Pancreas (tissue), 10 donors: ENCODE measurements around the gene NPAS2. TPM values are rescaled to one million over a fixed set of nuclear protein-coding genes. Genes with fewer than 3 reads are reported as not detected.
A peak's percentile ranks its signal among the peaks of the same experiment; 100 is the strongest.

Source experiments
- ATAC-seq, 4 donors: fragments of 200-7000 bp; cut with Tn5 transposase; one replicate each; pipeline versions ENCODE4 v1.8.0 to v1.9.1; 2020; ENCODE audit warnings: mild to moderate bottlenecking in 4 of 4, moderate library complexity in 4 of 4
- DNase-seq, 6 donors: peaks; one replicate each; pipeline ENCODE4 v3.0.0-alpha.2; 2020
- FAIRE-seq: peaks from 2 replicates; lab custom pipeline; 2012; peaks lifted over from hg19 to GRCh38; lab: Jason Lieb, UNC
- H3K27ac ChIP-seq, 4 donors: fragments of 200-600 bp; sonication (generic); 1 replicate in 3 of 4; 2 replicates in 1 of 4; pipeline versions ENCODE4 v1.5.0 to v1.8.0; 2020
- H3K27me3 ChIP-seq, 4 donors: fragments of 200-600 bp; one replicate each; pipeline ENCODE4 v1.8.0; 2021
- H3K36me3 ChIP-seq, 3 donors: fragments of 200-600 bp; sonication (generic) in 1 of 3; one replicate each; pipeline versions ENCODE4 v1.5.0 to v1.8.0; 2020 to 2021
- H3K4me1 ChIP-seq, 3 donors: fragments of 200-600 bp; one replicate each; pipeline ENCODE4 v1.8.0; 2021
- H3K4me3 ChIP-seq, 4 donors: fragments of 200-600 bp; sonication (generic) in 2 of 4; one replicate each; pipeline versions ENCODE4 v1.5.0 to v1.8.0; 2020 to 2021
- H3K9me3 ChIP-seq, 4 donors: fragments of 200-600 bp; one replicate each; pipeline ENCODE4 v1.8.0; 2021
- WGBS, 2 donors: extraction: QIAGEN DNeasy Blood & Tissue Kit; methylation state at CpG; one replicate each; pipeline ENCODE4 v1.1.7; 2013; 5-methylcytosine and 5-hydroxymethylcytosine counted together
- intact Hi-C, 3 donors: fragments of 100-400 bp; cut with DNase I; formaldehyde crosslinking; loops; one replicate each; pipeline versions ENCODE4 v1.11.1 to v1.14.2; 2022
- polyA plus RNA-seq, 2 donors: library from polyadenylated mRNA; stranded (reverse); fragments of 200-250 nt; gene quantifications; one replicate each; pipeline ENCODE4 v1.2.3, GENCODE V29; 2013
- total RNA-seq, 6 donors: library from RNA; stranded (reverse); fragmentation: NEBNext Ultra II Directional in 4 of 6; extraction: Animal tissue kit (Norgen Biotek cat#: 25700) in 4 of 6; gene quantifications; one replicate each; pipeline versions ENCODE4 v1.2.1 to v1.2.4, GENCODE V29; 2021 to 2023
- TF ChIP-seq, protein P1 (sequence below), 4 donors: fragments of 200-600 bp; sonication (generic) in 3 of 4; IDR thresholded peaks; one replicate each; pipeline versions ENCODE4 v1.5.0 to v1.8.0; 2021; ENCODE audit warnings: antibody characterized with exemption in 4 of 4
- donor health status: healthy with polysubstance abuse.
- donor health status: DM: no; HTN: no; CAD: no; lungs with moderate emphysema.
- donor health status: DM: no; HTN: no; CAD: no.
- donor health status: control.
- donor health status: control.
- donor health status: Bipolar disorder and iron deficiency.
- donor health status: DM: yes; HTN: yes; CAD: no.
- donor health status: DM: no; HTN: no; CAD: no.
- donor health status: DM: no; HTN: no; CAD: no.
- donor health status: DM: yes; HTN: yes; CAD: no.

Gene NPAS2
- total and polyA plus RNA-seq, 8 donors = 20.6 to 46.3 (median 32.7) TPM

DNA sequence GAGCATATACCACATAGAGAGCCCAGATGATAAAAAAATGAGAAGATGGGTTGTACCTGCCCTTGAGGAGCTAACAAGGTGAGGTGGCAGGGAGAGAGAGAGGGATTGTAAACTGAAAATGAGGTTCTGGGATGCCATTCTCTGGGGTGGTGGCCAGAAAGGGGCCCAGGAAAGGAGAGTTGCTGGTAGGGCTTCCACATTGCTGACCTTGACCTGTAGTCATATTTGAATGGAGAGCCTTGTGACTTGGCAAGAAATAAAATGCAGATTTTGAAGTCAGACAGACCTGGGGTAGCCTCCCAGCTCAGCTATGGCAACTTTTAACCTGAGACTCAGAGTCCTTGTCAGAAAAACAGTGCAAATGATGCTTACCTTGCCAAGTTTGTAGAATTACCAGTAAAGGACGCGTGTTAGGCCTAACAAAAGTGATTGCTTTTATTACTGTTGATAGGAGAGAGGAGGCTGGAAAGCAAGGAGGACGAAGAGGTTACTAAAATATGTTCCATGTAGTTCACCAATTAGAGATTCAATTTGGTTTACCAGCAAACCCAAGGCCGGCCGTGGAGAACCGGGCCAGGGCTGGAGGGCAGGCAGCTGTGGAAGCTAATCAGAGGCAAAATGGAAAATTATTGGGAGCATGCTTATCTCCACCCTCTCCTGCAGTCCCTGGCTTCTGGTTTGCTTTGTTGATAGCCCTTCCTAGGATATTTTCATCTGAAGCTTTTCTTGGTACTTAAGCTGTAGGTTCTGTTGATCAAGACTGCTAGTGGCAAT, 3.9 kb downstream of the NPAS2 start:
- DNase-seq (peak in 1 of 6 donors; percentile 28), ATAC-seq (no peak), FAIRE-seq (no peak)
- intact Hi-C loops = no loop called here
- WGBS, 2 donors = 19 to 21% methylated on average over 6 of the region's 6 CpGs
- H3K4me1 ChIP-seq = peaks cover 29 to 56% (median 35%) of the 10 kb centered on the region in 3 donors
- H3K4me3 ChIP-seq = no peak overlapping the region
- no peaks in the 10 kb centered on the region for H3K36me3 ChIP-seq
- no peaks in the 10 kb centered on the region for H3K9me3 ChIP-seq
- peak overlapping the region in 3 of 4 donors; percentile 49 to 83 (median 63) for H3K27ac ChIP-seq
- TF ChIP-seq, protein P1, sequence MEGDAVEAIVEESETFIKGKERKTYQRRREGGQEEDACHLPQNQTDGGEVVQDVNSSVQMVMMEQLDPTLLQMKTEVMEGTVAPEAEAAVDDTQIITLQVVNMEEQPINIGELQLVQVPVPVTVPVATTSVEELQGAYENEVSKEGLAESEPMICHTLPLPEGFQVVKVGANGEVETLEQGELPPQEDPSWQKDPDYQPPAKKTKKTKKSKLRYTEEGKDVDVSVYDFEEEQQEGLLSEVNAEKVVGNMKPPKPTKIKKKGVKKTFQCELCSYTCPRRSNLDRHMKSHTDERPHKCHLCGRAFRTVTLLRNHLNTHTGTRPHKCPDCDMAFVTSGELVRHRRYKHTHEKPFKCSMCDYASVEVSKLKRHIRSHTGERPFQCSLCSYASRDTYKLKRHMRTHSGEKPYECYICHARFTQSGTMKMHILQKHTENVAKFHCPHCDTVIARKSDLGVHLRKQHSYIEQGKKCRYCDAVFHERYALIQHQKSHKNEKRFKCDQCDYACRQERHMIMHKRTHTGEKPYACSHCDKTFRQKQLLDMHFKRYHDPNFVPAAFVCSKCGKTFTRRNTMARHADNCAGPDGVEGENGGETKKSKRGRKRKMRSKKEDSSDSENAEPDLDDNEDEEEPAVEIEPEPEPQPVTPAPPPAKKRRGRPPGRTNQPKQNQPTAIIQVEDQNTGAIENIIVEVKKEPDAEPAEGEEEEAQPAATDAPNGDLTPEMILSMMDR (IDR thresholded peaks at IDR 0.05) = no peak
- H3K27me3 ChIP-seq = no peaks in the 10 kb centered on the region

- no peak for DNase-seq
- intact Hi-C loops = no loop called here
- ATAC-seq = no peak
- Histone ChIP-seq H3K36me3 (no peaks in the 10 kb centered on the region), H3K27me3 (no peaks in the 10 kb centered on the region), H3K4me1 (peaks cover 29 to 56% (median 35%) of the 10 kb centered on the region in 3 donors), H3K27ac (peak overlapping the region in 2 of 4 donors; percentile 83 to 84), H3K9me3 (no peaks in the 10 kb centered on the region), H3K4me3 (no peak overlapping the region)
- 55 to 66% methylated on average over 5 of the region's 5 CpGs for WGBS, 2 donors
- TF ChIP-seq, protein P1 (IDR thresholded peaks at IDR 0.05) = no peak
- no peak for FAIRE-seq
These were observed 4.9 kb downstream of the NPAS2 start for GRCh38 chr2:100824842-100825241.

DNA sequence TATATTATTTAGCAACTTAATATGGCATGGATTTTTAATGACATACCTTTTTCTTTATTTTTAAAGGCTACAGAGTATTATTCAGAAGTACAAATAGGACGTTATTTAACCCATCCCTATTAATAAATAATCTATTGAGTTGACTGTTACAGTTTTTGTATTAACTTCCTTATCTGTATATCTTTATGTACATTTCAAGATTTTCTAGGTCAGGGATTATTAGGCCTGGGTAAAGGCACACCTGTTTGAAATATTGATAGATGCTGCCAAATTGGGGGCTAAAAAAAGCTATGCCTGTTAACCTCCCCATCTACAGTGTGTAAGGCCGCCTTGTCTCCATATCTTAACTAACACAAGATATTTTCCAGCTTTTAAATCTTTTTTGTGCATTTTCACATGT, 6.6 kb downstream of the NPAS2 start:
- intact Hi-C loops = no loop called here
- H3K4me1 ChIP-seq = peaks cover 29 to 56% (median 35%) of the 10 kb centered on the region in 3 donors
- H3K27ac ChIP-seq = peak overlapping the region; percentile 54 to 84 (median 75)

GRCh38 chr2:100831158-100831750, 11.3 kb downstream of the NPAS2 start:
- H3K4me1 ChIP-seq = peaks cover 22 to 45% (median 44%) of the 10 kb centered on the region in 3 donors
- H3K27me3 ChIP-seq = no peaks in the 10 kb centered on the region
- H3K4me3 ChIP-seq = no peak overlapping the region
- H3K36me3 ChIP-seq = no peaks in the 10 kb centered on the region
- FAIRE-seq (no peak), DNase-seq (no peak), ATAC-seq (no peak)
- no peak overlapping the region for H3K27ac ChIP-seq
- WGBS, 2 donors = 85 to 90% methylated on average over 9 of the region's 9 CpGs
- TF ChIP-seq, protein P1 (IDR thresholded peaks at IDR 0.05) = no peak
- no peaks in the 10 kb centered on the region for H3K9me3 ChIP-seq
- intact Hi-C loops = no loop called here

More for the DNA sequence above, 6.6 kb downstream of the NPAS2 start:
- DNase-seq (no peak), FAIRE-seq (no peak), ATAC-seq (peak; percentile 42 to 64 (median 48))
- no peaks in the 10 kb centered on the region for H3K36me3 ChIP-seq
- H3K4me3 ChIP-seq = peak overlapping the region in 1 of 4 donors; percentile 13
- H3K27me3 ChIP-seq = no peaks in the 10 kb centered on the region
- TF ChIP-seq, protein P1 (IDR thresholded peaks at IDR 0.05) = no peak
- 17 to 27% methylated on average over 2 of the region's 2 CpGs for WGBS, 2 donors
- no peaks in the 10 kb centered on the region for H3K9me3 ChIP-seq
